Brain pericyte (primary cell): Measurements from ENCODE around the gene AHCTF1.
"Not testable (repeated sequence)": the region's sequence is repeated elsewhere in the genome, so short reads cannot be mapped to it uniquely, and the experiment has no call there.

Experiments
- DNase-seq: peaks from one replicate; pipeline ENCODE4 v3.0.0-alpha.2; 2012; ENCODE audit warnings: low read depth, low spot score

Gene AHCTF1

DNA sequence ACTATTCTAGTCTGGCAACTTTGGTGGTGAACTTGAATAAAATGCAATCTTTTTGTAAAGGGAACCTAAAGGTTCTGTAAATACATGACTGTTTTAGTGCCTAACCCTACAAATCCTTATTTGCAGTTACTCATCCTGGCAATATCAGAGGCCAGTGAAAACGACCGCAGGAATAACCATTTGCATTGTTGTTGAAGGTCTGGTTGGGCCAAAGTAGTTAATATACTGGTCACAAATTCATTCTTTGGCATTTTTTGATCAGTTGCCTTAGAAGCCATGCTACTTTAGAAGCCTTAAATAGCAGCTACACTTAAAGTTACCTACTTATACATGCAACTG is 93.7 kb downstream of the AHCTF1 start:
- DNase-seq = no peak

DNA sequence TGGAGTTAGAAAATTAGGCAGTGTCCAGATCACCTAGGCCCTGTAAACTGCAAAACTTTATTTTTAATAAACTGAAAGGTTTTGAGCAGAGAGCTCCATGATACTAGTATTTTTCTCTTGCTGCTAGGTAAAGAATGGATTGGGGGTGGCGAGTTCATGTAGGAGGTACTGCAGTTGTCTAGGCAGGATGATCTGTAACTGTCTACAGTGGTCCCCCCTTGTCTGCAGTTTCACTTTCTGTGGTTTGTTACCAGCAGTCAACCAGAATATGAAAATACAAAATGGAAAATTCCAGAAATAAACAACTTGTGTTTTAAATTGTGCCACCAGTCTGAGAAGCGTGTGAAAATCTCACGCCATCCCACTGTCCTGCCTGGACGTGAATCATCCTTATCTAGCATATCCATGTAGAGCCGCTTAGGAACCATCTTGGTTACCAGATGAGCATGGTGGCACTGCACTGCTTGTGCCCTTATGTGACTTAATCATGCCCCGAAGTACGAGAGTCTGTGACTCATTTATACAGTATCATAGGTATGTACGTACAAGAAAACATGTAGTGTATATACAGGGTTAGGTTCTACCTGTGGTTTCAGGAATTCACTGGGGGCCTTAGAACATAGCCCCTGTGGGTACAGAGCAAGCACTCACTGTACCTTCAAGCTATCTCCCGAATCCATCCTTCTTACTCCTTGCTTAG is 94.2 kb downstream of the AHCTF1 start:
- no peak for DNase-seq

DNA sequence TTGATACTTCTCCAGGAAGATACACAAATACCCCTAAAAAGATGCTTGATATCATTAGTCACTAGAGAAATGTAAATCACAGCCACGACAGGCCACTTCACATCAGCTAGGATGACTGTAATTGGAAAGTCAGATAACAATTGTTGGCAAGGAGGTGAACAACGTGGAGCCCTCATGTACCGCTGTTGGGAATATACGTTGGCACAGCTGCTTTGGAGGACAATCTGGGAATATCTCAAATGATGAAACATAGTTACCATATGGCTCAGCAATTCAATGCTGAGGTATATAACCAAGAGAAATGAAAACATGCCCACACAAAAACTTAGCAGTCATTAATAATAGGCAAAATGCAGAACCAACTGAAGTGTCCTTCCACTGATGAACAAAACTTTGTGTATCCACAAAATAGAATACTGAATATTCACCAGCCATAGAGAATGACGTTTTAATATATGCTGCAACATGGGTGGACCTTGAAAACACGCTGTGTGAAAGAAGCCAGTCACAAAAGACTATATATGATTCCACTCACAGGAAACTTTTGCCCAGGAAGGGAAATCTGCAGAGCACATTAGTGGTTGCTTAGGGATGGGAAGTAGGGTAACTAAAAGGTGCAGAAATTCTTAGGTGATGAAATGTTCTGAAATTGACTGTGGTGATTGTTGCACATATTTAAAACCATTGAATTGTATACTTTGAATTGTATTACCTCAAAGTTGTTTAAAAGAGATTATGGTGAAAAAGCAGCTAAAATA is 95.4 kb downstream of the AHCTF1 start:
- DNase-seq = no peak

DNA sequence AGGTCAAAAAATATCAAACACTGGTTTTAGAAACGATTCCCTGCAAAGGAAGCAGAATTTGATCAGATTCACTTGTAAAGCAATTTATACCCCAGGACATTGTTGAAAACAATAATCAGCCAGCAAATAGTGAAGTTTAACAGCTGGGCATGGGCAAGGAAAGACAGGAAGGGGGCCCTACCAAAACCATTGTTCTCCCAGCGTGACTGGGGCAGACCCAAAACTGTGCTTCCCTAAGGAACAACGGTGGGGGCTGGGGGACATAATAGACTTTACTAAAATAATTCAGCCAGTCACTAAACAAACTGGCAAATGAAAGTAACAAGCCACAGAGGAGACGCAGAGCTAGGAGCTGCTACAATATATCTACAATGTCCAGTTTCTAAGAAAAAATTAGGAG is 100.2 kb downstream of the AHCTF1 start:
- DNase-seq = no peak

DNA sequence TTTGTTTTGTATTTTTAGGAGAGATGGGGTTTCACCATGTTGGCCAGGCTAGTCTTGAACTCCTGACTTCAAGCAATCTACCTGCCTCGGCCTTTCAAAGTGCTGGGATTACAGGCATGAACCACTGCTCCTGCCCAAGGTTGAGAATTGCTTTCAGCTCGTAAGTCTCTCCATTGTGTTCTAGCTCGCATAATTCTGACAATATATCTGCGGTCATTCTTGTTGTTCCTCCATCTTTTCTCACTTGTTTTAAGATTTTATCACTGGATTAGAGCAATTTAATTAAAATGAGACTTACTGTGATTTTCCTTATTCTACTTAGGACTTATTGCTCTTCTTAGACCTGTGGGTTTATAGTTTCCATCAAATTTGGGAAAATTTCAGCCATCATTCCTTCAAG is 102.9 kb downstream of the AHCTF1 start:
- no peak for DNase-seq

DNA sequence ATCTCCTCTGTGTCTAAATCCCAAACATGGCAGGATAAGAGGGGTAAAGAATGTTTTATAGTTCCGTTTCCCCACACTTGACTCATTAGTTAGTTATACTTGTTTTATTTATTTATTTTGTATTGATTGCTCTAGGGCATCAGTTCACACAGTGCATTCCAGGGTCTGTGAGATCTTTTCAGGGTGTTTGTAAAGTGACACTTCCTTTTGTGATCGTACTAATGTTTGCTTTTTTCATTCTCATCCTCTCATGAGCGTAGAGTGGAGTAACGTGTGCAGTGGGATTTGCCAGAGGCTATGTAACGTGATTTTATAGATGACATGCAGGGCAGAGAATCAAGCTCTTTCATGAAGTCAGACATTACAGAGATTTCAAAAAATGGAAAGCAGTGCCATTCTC is 104.4 kb downstream of the AHCTF1 start:
- DNase-seq = no peak

DNA sequence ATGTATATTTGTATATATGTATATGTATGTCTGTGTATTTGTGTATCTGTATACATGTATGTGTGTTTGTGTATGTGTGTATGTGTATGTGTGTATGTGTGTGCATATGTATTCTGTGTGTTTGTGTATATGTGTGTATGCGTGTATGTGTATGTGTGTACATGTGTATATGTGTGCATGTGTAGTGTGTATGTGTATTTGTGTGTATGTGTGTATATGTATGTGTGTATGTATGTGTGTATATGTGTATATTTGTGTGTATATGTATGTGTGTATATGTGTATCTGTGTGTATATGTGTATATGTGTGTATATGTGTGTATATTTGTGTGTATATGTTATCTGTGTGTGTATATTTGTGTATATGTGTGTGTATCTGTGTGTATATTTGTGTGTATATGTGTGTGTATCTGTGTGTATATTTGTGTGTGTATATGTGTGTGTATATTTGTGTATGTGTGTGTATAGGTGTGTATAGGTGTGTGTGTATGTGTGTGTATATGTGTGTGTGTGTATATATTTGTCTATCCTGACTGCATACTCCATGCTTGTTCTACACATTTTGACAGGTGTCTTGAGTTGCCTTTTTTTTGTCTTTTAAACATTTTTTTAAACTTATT is 106.1 kb downstream of the AHCTF1 start:
- no peak for DNase-seq

DNA sequence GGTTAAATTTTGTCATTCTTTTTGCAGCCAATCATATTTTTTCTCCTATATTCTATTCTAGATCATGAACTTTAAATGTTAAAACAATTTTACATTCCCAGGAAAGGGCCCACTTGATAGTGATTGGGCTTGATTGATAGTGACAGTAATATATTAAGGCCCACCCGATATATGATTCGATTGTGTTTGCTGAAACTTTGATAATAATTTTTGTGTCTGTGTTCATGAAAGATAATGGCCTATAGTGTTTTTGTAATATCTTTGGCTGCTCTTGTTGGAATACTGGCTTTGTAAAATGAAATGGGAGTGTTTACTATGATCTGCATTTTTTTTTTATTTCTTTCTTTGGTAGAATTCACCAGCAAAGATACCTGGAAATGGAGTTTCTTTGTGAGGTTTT is 107.2 kb downstream of the AHCTF1 start:
- no peak for DNase-seq

DNA sequence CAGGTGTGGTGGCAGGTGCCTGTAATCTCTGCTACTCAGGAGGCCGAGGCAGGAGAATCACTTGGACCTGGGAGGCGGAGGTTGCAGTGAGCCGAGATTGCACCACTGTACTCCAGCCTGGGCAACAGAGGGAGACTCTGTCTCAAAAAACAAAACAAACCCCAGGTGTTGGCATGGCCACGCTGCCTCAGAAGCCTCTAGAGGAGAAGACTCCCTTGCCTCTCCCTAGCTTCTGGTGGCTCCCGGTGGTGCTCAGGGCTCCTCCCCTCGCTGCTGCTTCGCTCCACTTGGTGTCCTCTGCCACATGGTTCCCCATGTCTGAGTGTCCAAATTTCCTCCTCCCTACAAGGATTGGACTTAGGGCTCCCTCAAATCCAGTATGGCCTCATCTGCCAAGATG is 109.6 kb downstream of the AHCTF1 start:
- not testable (repeated sequence) for DNase-seq

DNA sequence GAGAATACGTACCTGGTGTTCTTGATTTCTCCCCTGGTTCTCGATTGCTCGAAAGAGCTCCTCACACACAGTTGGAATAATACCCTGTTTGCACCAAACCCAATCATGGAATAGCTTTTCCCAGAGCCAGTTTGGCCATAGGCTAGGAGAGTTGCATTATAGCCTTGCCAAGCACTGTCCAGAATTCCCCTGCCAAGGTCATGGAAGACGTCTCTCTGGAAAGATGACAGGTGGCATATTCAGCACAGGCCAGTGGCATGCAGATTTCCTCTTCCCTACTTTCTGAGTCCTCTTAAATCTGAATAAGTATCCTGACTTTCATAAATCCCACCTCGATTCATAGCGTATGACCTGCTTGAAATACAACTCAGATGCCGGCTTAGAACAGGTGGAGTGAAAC is 111.1 kb downstream of the AHCTF1 start:
- DNase-seq = no peak

DNA sequence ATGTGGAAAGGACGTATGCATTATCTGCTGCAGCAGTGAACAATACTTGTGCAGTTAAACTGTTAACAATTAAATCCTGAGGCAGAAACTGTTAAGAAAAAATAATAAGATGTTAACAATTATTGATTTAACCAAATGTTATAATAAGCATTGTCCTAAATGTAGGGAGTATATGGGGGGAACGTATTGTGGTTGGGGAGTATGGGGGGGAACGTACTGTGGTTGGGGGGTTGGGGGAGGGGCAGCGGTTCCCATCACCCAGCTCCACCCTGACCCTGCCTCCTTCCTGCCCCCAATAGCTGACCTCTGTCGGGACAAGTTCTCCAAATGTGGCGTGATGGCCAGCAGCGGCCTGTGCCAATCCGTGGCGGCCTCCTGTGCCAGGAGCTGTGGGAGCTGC is 114.0 kb downstream of the AHCTF1 start:
- DNase-seq = peak; percentile 59

DNA sequence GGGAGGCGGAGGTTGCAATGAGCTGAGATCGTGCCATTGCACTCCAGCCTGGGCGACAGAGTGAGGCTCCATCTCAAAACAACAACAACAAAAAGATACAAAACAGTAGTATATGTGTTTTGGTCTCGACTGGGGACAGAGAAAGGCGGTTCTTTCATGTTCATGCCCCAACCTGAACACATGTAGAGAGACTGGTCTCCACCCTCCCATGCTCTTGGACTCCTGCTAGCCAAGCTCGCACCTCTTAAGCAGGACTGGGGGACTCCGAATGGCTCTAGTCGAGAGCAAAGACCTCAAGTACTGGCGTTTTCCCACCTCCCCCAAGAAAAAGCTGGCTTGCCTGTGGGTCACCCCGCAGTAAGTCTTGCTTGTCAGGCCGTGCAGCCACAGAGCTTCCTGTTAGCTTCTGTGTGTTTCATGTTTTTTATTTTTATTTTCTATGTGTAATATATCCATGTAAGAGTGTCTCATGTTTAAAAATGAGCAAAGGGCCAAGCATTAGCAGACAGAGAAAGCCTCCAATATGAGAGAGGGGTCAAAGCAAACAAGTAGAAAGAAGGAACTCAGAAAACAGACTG is 116.0 kb downstream of the AHCTF1 start:
- DNase-seq = no peak

DNA sequence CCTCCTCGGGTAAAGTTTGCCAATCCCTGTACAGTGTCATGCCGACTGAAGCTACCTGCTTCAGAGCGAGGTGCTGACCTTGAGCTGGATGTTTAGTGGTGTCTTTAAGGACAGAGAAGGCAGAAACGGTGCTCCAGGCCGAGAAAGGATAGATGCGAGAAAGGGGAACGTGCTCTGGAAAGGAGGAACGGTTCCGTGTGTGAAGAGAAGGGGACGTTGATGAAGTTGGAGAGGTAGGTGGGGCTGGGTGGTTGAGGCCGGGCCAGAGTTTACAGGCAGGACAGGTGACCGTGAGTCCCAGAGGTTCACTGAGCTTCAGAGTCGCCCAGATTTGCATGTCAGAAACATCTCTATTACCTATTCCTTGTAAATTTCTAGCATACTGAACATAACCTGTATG is 116.9 kb downstream of the AHCTF1 start:
- DNase-seq = no peak

DNA sequence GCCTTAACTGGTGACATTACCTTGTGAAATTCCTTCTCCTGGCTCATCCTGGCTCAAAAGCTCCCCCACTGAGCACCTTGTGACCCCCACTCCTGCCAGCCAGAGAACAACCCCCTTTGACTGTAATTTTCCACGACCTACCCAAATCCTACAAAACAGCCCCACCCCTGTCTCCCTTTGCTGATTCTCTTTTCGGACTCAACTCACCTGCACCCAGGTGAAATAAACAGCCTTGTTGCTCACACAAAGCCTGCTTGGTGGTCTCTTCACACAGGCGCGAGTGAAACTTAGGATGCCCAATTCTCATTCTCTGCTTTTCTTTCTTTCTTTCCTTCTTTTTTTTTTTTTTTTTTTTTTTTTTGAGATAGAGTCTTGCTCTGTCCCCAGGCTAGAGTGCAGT is 118.4 kb downstream of the AHCTF1 start:
- DNase-seq = not testable (repeated sequence)

DNA sequence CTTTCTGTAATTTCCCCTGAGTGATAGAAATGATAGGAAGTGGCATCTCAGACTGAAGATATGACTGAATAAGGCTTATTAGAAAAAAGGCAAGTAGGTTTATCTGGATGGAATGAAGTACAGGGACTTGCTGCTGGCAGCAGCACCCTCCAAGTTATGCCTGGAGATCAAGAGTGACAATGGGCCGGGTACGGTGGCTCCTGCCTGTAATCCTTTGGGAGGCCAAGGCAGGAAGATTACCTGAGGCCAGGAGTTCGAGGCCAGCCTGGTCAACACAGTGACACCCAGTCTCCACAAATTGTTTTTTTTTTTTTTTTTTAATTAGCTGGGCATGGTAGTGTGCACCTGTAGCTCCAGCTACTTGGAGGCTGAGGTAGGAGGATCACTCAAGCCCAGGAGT is 119.8 kb downstream of the AHCTF1 start:
- DNase-seq = no peak

DNA sequence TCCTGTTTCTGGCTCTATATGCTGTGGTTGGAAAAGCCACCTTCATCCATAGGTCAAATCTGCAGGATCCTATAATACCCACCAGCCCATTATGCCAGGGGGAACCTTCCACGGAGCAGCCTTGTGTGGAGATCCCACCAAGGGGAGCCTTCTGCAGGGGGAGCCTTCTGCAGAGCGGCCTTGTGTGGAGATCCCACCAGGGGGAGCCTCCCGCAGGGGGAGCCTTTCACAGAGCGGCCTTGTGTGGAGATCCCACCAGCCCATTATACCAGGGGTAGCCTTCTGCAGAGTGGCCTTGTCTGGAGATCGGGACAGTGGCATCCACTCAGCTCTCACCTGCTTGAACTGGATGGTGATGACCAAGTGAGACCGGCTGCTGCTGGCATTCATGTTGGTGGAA is 122.3 kb downstream of the AHCTF1 start:
- no peak for DNase-seq

DNA sequence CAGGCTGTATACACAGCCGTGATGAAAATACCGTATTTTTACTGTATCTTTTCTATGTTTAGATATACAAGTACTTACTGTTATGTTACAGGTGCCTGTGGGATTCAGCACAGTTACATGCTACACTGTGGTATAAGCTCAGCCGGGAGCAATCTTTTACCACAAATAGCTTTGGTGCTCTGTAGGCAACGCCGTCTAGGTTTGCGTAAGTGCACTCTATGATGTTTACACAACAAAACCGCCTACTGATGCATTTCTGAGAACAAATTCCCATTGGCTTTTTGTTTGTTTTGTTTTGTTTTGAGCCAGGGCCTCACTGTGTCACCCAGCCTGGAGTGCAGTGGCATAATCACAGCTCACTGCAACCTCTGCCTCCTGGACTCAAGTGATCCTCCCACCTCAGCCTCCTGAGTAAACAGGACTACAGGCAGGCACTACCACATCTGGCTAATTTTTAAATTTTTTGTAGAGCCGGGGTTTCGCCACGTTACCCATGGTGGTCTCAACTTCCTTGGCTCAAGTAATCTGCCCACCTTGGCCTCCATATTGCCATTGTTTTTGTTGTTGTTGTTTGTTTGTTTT is 126.5 kb downstream of the AHCTF1 start:
- no peak for DNase-seq

DNA sequence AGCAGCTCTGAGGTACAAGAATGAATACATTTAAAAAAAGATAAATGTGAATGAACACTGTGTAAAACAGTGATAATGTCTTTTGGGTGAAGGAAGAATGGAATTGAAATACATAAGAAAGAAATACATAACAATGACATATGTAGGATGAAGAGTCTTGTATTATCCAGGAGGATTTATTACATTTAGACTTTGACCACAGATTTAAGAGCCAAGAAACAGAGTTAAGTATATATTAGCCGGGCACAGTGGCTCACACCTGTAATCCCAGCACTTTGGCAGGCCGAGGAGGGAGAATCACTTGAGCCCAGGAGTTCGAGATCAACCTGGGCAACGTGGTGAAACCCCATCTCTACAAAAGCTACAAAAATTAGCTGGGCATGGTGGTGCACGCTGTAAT is 127.9 kb downstream of the AHCTF1 start:
- DNase-seq = no peak

DNA sequence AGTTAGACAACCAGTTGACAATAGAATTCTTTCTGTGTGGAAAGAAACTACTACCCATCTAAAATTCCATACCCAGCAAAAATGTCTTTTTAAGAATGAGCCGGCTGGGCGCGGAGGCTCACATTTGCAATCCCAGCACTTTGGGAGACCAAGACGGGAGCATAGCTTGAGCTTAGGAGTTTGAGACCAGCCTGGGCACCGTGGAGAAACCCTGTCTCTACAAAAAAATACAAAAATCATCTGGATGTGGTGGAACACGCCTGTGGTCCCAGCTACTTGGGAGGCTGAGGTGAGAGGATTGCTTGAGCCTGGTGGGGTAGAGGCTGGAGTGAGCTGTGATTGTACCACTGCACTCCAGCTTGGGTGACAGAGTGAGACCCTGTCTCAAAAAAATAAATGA is 128.4 kb downstream of the AHCTF1 start:
- no peak for DNase-seq

DNA sequence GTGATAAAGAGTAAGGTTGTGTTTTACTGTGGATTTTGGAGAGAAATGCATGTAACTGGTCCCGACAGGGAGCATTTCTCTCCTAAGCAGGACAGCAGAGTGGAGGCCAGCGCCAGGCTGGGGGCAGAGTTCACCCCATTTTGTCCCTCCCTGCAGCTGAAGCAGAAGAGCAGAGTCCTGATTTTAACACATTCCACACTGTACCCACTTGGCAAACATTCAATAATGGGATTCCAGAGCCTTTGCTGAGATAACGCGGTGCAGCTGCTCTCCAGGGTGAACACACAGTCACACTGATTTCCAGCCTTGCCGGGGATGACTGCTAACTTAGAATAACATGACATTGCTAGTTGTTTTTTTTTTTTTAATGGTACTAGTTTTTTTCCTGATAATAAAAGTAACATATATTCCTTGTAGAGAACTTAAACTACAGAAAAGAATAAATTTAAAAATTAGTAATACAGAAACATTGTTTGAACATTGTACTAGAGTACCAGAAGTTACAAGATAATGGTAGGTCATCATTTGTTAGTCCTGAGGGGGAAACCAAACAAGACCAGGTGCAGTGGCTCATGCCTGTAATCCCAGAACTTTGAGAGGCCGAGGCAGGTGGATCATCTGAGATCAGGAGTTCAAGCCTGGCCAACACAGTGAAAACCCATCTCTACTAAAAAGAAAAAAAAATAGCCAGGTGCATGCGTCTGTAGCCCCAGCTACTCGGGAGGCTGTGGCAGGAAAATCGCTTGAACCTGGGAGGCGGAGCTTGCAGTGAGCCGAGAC is 130.3 kb downstream of the AHCTF1 start:
- no peak for DNase-seq

DNA sequence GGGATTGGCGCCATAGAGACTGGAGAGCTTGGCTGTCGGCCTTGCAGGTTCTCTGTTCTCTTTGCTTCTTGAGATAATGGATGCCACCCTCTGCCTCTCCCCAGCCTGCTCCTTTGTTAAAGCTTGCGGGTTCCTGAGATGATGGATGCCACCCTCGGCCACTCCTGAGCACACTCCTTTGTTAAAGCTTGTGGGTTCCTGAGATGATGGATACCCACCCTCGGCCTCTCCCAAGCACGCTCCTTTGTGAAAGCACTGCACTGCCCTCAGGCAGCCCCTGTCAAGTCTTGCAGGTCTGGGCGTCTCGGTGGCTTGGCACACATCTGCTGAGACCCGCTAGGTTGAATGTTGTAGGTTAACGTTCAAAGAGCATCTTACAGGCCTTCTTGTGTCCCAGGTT is 131.0 kb downstream of the AHCTF1 start:
- DNase-seq = no peak

DNA sequence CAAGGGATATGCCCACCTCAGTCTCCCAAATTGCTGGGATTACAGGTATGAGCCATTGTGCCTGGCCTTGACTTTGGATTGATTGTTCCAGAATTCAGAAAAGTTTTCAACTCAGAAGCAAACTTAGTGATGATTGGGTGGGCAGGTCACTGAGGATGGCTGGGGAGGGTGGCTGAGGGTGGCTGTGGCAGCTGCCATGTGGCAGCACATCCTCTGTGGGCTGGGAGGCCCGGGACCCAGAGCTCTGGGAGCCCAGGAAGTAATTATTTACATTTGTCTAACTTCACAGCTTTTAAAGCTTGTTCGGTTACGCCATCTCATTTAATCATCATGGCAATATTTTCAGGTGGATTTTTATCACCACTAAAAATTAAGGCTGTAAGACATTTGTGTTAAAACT is 131.4 kb downstream of the AHCTF1 start:
- no peak for DNase-seq
